ENCODE measurements around the gene CCDC102A. TPM values are rescaled to one million over a fixed set of nuclear protein-coding genes. Genes with fewer than 3 reads are reported as not detected.

The CCDC102A gene
- total RNA-seq, 4 donors from 2014 or later, result 13.1 to 34.9 (median 18.9) TPM

- intact Hi-C loops (cut with DNase I), result loop anchor here (10.0 kb wide), 1 partner anchor 225 kb away; no protein-coding TSS in a partner anchor
- Histone ChIP-seq H3K27ac (no peak overlapping the region), H3K9me3 (no peaks in the 10 kb centered on the region), H3K27me3 (no peaks in the 10 kb centered on the region), H3K4me3 (replicated peaks in 1 of 3) (no peak overlapping the region), H3K4me1 (peaks cover 18 to 47% of the 10 kb centered on the region in 2 donors), H3K36me3 (no peaks in the 10 kb centered on the region)
- WGBS, 2 donors, result 87 to 88% methylated on average over 14 of the region's 14 CpGs
- no peak for DNase-seq
- TF ChIP-seq CTCF (IDR thresholded peaks at IDR 0.05) (no peak), POLR2A (IDR thresholded peaks at IDR 0.05) (no peak)
Measured at GRCh38 chr16:57529391-57530103, 6.8 kb downstream of the CCDC102A start.

- Histone ChIP-seq H3K27me3 (no peaks in the 10 kb centered on the region), H3K4me1 (peaks cover 12 to 39% of the 10 kb centered on the region in 2 donors), H3K36me3 (no peaks in the 10 kb centered on the region), H3K27ac (no peak overlapping the region), H3K4me3 (replicated peaks in 1 of 3) (no peak overlapping the region), H3K9me3 (no peaks in the 10 kb centered on the region)
- TF ChIP-seq CTCF (IDR thresholded peaks at IDR 0.05) (no peak), POLR2A (IDR thresholded peaks at IDR 0.05) (no peak)
- 70 to 81% methylated on average over 96 to 105 of the region's 126 CpGs for WGBS, 2 donors
- intact Hi-C loops (cut with DNase I), result loop anchor here (10.0 kb wide), 1 partner anchor 224 kb away; no protein-coding TSS in a partner anchor
- DNase-seq, result peak; percentile 40 to 41
Measured at GRCh38 chr16:57528499-57529390, 7.6 kb downstream of the CCDC102A start.

- no peak for DNase-seq
- no peaks in the 10 kb centered on the region for H3K9me3 ChIP-seq
- H3K27ac ChIP-seq, result no peak overlapping the region
- H3K36me3 ChIP-seq, result no peaks in the 10 kb centered on the region
- whole genome bisulfite sequencing, 2 donors, result 95 to 97% methylated on average over 19 of the region's 19 CpGs
- peaks cover 2 to 29% of the 10 kb centered on the region in 2 donors for H3K4me1 ChIP-seq
- H3K27me3 ChIP-seq, result no peaks in the 10 kb centered on the region
- H3K4me3 ChIP-seq (replicated peaks in 1 of 3), result no peak overlapping the region
- no peak for TF ChIP-seq POLR2A (IDR thresholded peaks at IDR 0.05)
- no peak for TF ChIP-seq CTCF (IDR thresholded peaks at IDR 0.05)
- intact Hi-C loops (cut with DNase I), result loop anchor here (10.0 kb wide), 1 partner anchor 223 kb away; no protein-coding TSS in a partner anchor
Measured at GRCh38 chr16:57527610-57528360, 8.6 kb downstream of the CCDC102A start.

GRCh38 chr16:57527027-57527426 is 9.3 kb downstream of the CCDC102A start:
- no peak overlapping the region for H3K27ac ChIP-seq
- 92 to 96% methylated on average over 4 of the region's 4 CpGs for WGBS, 2 donors

More at GRCh38 chr16:57527027-57527426, 9.3 kb downstream of the CCDC102A start:
- TF ChIP-seq CTCF (IDR thresholded peaks at IDR 0.05), result no peak
- TF ChIP-seq POLR2A (IDR thresholded peaks at IDR 0.05), result no peak
- H3K9me3 ChIP-seq, result no peaks in the 10 kb centered on the region
- H3K4me1 ChIP-seq, result peaks cover 0 to 22% of the 10 kb centered on the region in 2 donors
- no peak overlapping the region for H3K4me3 ChIP-seq (replicated peaks in 1 of 3)
- no peaks in the 10 kb centered on the region for H3K36me3 ChIP-seq
- intact Hi-C loops (cut with DNase I), result loop anchor here (10.0 kb wide), 1 partner anchor 222 kb away; no protein-coding TSS in a partner anchor
- DNase-seq, result no peak
- no peaks in the 10 kb centered on the region for H3K27me3 ChIP-seq

Data from thyroid gland (tissue), 4 donors.